ENCODE measurements around the gene GADD45B. TPM values are rescaled to one million over a fixed set of nuclear protein-coding genes. Genes with fewer than 3 reads are reported as not detected.

Gene GADD45B
- total and polyA plus RNA-seq, 8 donors = 52.9 to 588 (median 81.9) TPM

DNA sequence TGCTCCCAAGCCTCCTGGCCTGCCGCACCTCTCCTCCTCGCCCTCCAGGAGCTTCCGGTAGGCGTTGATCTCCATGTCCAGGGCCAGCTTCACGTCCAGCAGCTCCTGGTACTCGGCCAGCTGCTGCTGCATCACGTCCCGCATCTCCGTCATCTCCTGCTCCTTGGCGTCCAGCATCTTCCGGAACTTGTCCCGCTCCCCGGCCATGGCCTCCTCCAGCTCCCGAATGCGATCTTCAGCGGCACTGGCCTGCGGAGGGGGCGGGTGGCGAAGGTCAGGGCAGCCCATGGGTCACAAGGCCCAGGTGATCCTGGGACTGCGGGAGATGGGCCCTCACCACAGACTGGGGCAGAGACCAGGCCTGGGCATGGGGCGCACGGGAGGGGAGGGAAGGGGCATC is 41.7 kb upstream of the GADD45B start:
- no peaks in the 10 kb centered on the region for H3K27me3 ChIP-seq
- H3K36me3 ChIP-seq = peaks cover 41 to 81% (median 67%) of the 10 kb centered on the region in 4 donors
- TF ChIP-seq EP300 (IDR thresholded peaks at IDR 0.05) = no peak
- no peak for TF ChIP-seq POLR2A (IDR thresholded peaks at IDR 0.05)
- TF ChIP-seq POLR2AphosphoS5 (IDR thresholded peaks at IDR 0.05) = no peak
- TF ChIP-seq, protein P1, sequence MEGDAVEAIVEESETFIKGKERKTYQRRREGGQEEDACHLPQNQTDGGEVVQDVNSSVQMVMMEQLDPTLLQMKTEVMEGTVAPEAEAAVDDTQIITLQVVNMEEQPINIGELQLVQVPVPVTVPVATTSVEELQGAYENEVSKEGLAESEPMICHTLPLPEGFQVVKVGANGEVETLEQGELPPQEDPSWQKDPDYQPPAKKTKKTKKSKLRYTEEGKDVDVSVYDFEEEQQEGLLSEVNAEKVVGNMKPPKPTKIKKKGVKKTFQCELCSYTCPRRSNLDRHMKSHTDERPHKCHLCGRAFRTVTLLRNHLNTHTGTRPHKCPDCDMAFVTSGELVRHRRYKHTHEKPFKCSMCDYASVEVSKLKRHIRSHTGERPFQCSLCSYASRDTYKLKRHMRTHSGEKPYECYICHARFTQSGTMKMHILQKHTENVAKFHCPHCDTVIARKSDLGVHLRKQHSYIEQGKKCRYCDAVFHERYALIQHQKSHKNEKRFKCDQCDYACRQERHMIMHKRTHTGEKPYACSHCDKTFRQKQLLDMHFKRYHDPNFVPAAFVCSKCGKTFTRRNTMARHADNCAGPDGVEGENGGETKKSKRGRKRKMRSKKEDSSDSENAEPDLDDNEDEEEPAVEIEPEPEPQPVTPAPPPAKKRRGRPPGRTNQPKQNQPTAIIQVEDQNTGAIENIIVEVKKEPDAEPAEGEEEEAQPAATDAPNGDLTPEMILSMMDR (IDR thresholded peaks at IDR 0.05) = no peak
- intact Hi-C loops (cut with DNase I; ENCODE audit: low total_unique reads) = no loop called here
- WGBS, 5 donors = 93 to 98% (median 95%) methylated on average over 20 to 22 of the region's 22 CpGs
- no peaks in the 10 kb centered on the region for H3K9me3 ChIP-seq
- H3K4me1 ChIP-seq = no peaks in the 10 kb centered on the region
- no peak for DNase-seq
- no peak overlapping the region for H3K27ac ChIP-seq
- no peak overlapping the region for H3K4me3 ChIP-seq

DNA sequence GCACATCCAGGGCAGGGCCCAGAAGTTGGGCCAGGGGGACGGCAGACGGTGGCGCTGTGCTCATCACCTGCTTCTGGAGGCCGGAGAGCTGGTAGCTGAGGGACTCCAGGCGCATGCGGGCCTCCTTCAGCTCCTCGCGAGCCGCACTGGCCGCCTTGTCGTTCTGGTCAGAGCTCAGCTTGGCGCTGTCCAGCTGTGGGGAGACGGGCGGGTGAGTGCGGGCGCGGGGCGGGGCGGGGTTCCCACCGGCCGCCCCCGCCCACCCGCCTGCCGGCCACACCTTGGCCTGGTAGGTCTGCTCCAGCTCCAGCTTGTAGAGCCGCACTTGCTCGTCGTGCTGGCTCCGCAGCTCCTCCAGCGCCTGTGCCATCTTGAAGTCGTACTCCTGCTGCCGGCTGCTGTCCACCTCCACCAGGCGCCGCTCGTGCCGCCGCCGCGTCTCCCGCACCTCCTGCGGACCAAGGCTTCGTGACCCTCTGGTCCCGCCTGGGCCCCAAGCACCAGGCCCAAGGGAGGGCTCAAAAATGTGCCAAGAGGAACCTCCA is 41.1 kb upstream of the GADD45B start:
- DNase-seq = no peak
- no peak overlapping the region for H3K4me3 ChIP-seq
- TF ChIP-seq POLR2AphosphoS5 (IDR thresholded peaks at IDR 0.05) (no peak), EP300 (IDR thresholded peaks at IDR 0.05) (no peak), POLR2A (IDR thresholded peaks at IDR 0.05) (no peak)
- TF ChIP-seq, protein P1 (IDR thresholded peaks at IDR 0.05) = no peak
- no peak overlapping the region for H3K27ac ChIP-seq
- no peaks in the 10 kb centered on the region for H3K9me3 ChIP-seq
- no peaks in the 10 kb centered on the region for H3K4me1 ChIP-seq
- peaks cover 41 to 82% (median 68%) of the 10 kb centered on the region in 4 donors for H3K36me3 ChIP-seq
- H3K27me3 ChIP-seq = no peaks in the 10 kb centered on the region
- 94 to 96% (median 95%) methylated on average over 25 to 42 of the region's 42 CpGs for WGBS, 5 donors
- intact Hi-C loops (cut with DNase I; ENCODE audit: low total_unique reads) = no loop called here

DNA sequence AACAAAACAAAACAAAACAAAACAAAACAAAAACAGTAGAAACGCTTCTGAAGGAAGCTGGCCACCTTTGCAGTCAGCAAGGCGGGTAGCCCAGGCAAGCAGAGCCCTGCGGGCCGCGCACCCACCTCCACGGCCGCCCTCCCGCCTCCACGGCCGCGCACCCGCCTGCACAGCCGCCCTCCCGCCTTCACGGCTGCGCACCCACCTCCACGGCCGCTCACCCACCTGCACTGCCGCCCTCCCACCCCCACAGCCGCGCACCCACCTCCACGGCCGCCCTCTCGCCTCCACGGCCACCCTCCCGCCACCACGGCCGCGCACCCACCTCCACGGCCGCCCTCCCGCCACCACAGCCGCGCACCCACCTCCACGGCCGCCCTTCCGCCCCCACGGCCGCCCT is 39.5 kb upstream of the GADD45B start:
- Histone ChIP-seq H3K36me3 (peaks cover 43 to 70% (median 60%) of the 10 kb centered on the region in 4 donors), H3K4me1 (no peaks in the 10 kb centered on the region), H3K27ac (no peak overlapping the region), H3K4me3 (no peak overlapping the region), H3K9me3 (no peaks in the 10 kb centered on the region), H3K27me3 (no peaks in the 10 kb centered on the region)
- intact Hi-C loops (cut with DNase I; ENCODE audit: low total_unique reads) = no loop called here
- DNase-seq = no peak
- no peak for TF ChIP-seq POLR2AphosphoS5 (IDR thresholded peaks at IDR 0.05)
- TF ChIP-seq, protein P1 (IDR thresholded peaks at IDR 0.05) = no peak
- TF ChIP-seq POLR2A (IDR thresholded peaks at IDR 0.05) = no peak
- no peak for TF ChIP-seq EP300 (IDR thresholded peaks at IDR 0.05)
- 93 to 97% (median 97%) methylated on average over 25 to 39 of the region's 39 CpGs for WGBS, 5 donors

DNA sequence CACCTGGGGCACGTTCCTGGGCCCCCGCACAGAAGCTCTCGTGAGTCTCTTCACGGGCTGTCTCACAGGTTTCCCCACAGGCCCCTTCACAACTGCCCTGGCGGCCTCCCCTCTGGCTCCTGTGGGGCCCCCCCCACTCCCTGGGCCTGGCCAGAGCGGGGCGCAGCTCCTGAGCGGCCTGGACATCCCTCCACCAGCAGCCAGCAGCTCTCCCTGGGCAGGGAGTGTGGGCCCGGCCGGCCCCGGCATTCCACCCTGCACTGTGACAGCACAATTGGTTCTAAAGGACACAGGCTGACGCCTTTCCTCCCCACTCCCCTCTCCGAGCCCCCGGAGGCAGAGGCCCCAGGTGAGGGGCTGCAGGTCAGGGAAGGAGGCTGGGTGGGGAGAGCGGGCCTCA is 39.0 kb upstream of the GADD45B start:
- Histone ChIP-seq H3K4me1 (no peaks in the 10 kb centered on the region), H3K9me3 (no peaks in the 10 kb centered on the region), H3K27me3 (no peaks in the 10 kb centered on the region), H3K27ac (no peak overlapping the region), H3K4me3 (no peak overlapping the region), H3K36me3 (peaks cover 40 to 70% (median 60%) of the 10 kb centered on the region in 4 donors)
- WGBS, 5 donors = 86 to 99% (median 95%) methylated on average over 10 to 15 of the region's 15 CpGs
- DNase-seq = no peak
- intact Hi-C loops (cut with DNase I; ENCODE audit: low total_unique reads) = no loop called here
- TF ChIP-seq POLR2AphosphoS5 (IDR thresholded peaks at IDR 0.05) (no peak), EP300 (IDR thresholded peaks at IDR 0.05) (no peak), POLR2A (IDR thresholded peaks at IDR 0.05) (no peak)
- TF ChIP-seq, protein P1 (IDR thresholded peaks at IDR 0.05) = no peak

All from stomach (tissue), 9 donors.